Hematopoietic multipotent progenitor cell treated with erythropoietin and hydrocortisone succinate and interleukin-3 and kit ligand, for 17 days (in vitro differentiated cells): ENCODE data around the gene DOCK9.

Experiments used
- DNase-seq: peaks from one replicate; pipeline ENCODE4 v3.0.0-alpha.2; 2015; ENCODE audit warnings: low spot score

Gene DOCK9

GRCh38 chr13:98950705-98951104 lies 27.2 kb downstream of the DOCK9 start:
- no peak for DNase-seq

GRCh38 chr13:98947925-98948324 lies 29.9 kb downstream of the DOCK9 start:
- DNase-seq: no peak

- no peak for DNase-seq
Measured at GRCh38 chr13:98945863-98946605, 31.8 kb downstream of the DOCK9 start.

GRCh38 chr13:98944336-98944735 lies 33.5 kb downstream of the DOCK9 start:
- no peak for DNase-seq

GRCh38 chr13:98942997-98943396 lies 34.9 kb downstream of the DOCK9 start:
- no peak for DNase-seq

- no peak for DNase-seq
Measured at GRCh38 chr13:98942485-98942884, 35.4 kb downstream of the DOCK9 start.

- DNase-seq: no peak
Measured at GRCh38 chr13:98941536-98941935, 36.3 kb downstream of the DOCK9 start.

GRCh38 chr13:98941126-98941525 lies 36.7 kb downstream of the DOCK9 start:
- DNase-seq: no peak

GRCh38 chr13:98940325-98941001 lies 37.4 kb downstream of the DOCK9 start:
- DNase-seq: no peak

GRCh38 chr13:98939660-98940191 lies 38.1 kb downstream of the DOCK9 start:
- DNase-seq: no peak

- no peak for DNase-seq
Measured at GRCh38 chr13:98938801-98939200, 39.1 kb downstream of the DOCK9 start.

- DNase-seq: no peak
Measured at GRCh38 chr13:98937911-98938381, 39.9 kb downstream of the DOCK9 start.

- no peak for DNase-seq
Measured at GRCh38 chr13:98934243-98934642, 43.6 kb downstream of the DOCK9 start.

GRCh38 chr13:98930151-98930591 lies 47.7 kb downstream of the DOCK9 start:
- DNase-seq: no peak

- no peak for DNase-seq
Measured at GRCh38 chr13:98927951-98928927, 49.6 kb downstream of the DOCK9 start.

- no peak for DNase-seq
Measured at GRCh38 chr13:98925949-98926348, 51.9 kb downstream of the DOCK9 start.

GRCh38 chr13:98923641-98924397 lies 54.0 kb downstream of the DOCK9 start:
- no peak for DNase-seq

GRCh38 chr13:98922306-98922705 lies 55.6 kb downstream of the DOCK9 start:
- no peak for DNase-seq

- DNase-seq: no peak
Measured at GRCh38 chr13:98921786-98922185, 56.1 kb downstream of the DOCK9 start.

GRCh38 chr13:98921015-98921580 lies 56.8 kb downstream of the DOCK9 start:
- DNase-seq: no peak

- DNase-seq: no peak
Measured at GRCh38 chr13:98919566-98919965, 58.3 kb downstream of the DOCK9 start.
